Neural cell (in vitro differentiated cells): Measurements from ENCODE around the gene ARHGEF37. TPM values are rescaled to one million over a fixed set of nuclear protein-coding genes. Genes with fewer than 3 reads are reported as not detected.

Source experiments
- H2AFZ ChIP-seq: fragments of 200-600, 300-800 bp; sonication (generic), shearing (Covaris generic); 2 replicates; pipeline ENCODE4 v1.6.0; 2014; ENCODE audit warnings: low read depth, mild to moderate bottlenecking, antibody characterized with exemption, low read length, moderate library complexity
- H3F3A ChIP-seq: fragments of 200-600 bp; shearing (Covaris generic); 2 replicates; pipeline ENCODE4 v1.6.1; 2016; ENCODE audit warnings: mild to moderate bottlenecking, moderate library complexity, mixed read lengths, antibody characterized with exemption, low read length; ENCODE audit not compliant: insufficient read depth, poor library complexity, severe bottlenecking
- H3K27ac ChIP-seq: fragments of 200-600, 300-800 bp; sonication (generic), shearing (Covaris generic); 2 replicates; pipeline ENCODE4 v1.5.1; 2014; ENCODE audit warnings: mild to moderate bottlenecking, low read length, moderate library complexity
- H3K27me3 ChIP-seq: fragments of 300-800, 200-600 bp; sonication (generic), shearing (Covaris generic); 2 replicates; pipeline ENCODE4 v1.6.0; 2014; ENCODE audit warnings: mild to moderate bottlenecking, low read depth, low read length, moderate library complexity; ENCODE audit not compliant: insufficient read depth
- H3K36me3 ChIP-seq: fragments of 300-800, 200-600 bp; sonication (generic), shearing (Covaris generic); 2 replicates; pipeline ENCODE4 v1.5.1; 2014; ENCODE audit warnings: mild to moderate bottlenecking, antibody characterized with exemption, low read length, moderate library complexity; ENCODE audit not compliant: insufficient read depth
- H3K4me2 ChIP-seq: fragments of 300-800, 200-600 bp; sonication (generic), shearing (Covaris generic); 2 replicates; pipeline ENCODE4 v1.6.0; 2014; ENCODE audit warnings: mild to moderate bottlenecking, low read length
- H3K4me3 ChIP-seq: fragments of 300-800, 200-600 bp; sonication (generic), shearing (Covaris generic); 2 replicates; pipeline ENCODE4 v1.5.1; 2014; ENCODE audit warnings: mild to moderate bottlenecking, low read length, moderate library complexity
- H3K79me2 ChIP-seq: fragments of 200-600 bp; shearing (Covaris generic); replicated peaks from 2 replicates; pipeline ENCODE4 v1.6.0; 2014; ENCODE audit warnings: mild to moderate bottlenecking, low read length, moderate library complexity; ENCODE audit not compliant: insufficient read depth
- H3K9ac ChIP-seq: fragments of 300-800, 200-600 bp; sonication (generic), shearing (Covaris generic); 2 replicates; pipeline ENCODE4 v1.6.1; 2016; ENCODE audit warnings: mild to moderate bottlenecking, low read length, mixed read lengths
- H3K9me2 ChIP-seq: fragments of 200-600 bp; shearing (Covaris generic); 2 replicates; pipeline ENCODE4 v1.6.1; 2016; ENCODE audit warnings: mild to moderate bottlenecking, low read length, mixed read lengths; ENCODE audit not compliant: insufficient read depth
- H3K9me3 ChIP-seq: fragments of 200-600, 300-800 bp; sonication (generic), shearing (Covaris generic); 2 replicates; pipeline ENCODE4 v1.6.1; 2016; ENCODE audit warnings: mild to moderate bottlenecking, mixed run types, low read length, moderate library complexity, mixed read lengths
- H4K20me1 ChIP-seq: fragments of 200-600 bp; shearing (Covaris generic); 2 replicates; pipeline ENCODE4 v1.6.1; 2016; ENCODE audit warnings: mild to moderate bottlenecking, mixed run types; ENCODE audit not compliant: insufficient read depth
- EP300 ChIP-seq: fragments of 450-650 bp; conservative IDR thresholded peaks from 2 replicates; pipeline ENCODE4 v1.6.1; 2014; ENCODE audit warnings: antibody characterized with exemption, mild to moderate bottlenecking, moderate library complexity; ENCODE audit not compliant: poor library complexity, severe bottlenecking
- EZH2 ChIP-seq: fragments of 200-600, 300-800 bp; shearing (Covaris generic), sonication (generic); IDR thresholded peaks from 2 replicates; pipeline ENCODE4 v1.6.1; 2014; ENCODE audit warnings: antibody characterized with exemption, low read length, borderline replicate concordance, mild to moderate bottlenecking; ENCODE audit not compliant: insufficient read depth, poor library complexity, severe bottlenecking
- MXI1 ChIP-seq: fragments of 450-650 bp; conservative IDR thresholded peaks from 2 replicates; pipeline ENCODE4 v1.6.1; 2014; ENCODE audit warnings: antibody characterized with exemption, mild to moderate bottlenecking; ENCODE audit not compliant: poor library complexity, severe bottlenecking
- POLR2AphosphoS5 ChIP-seq: IDR thresholded peaks from 2 replicates; pipeline ENCODE4 v1.6.1; 2012
- RAD21 ChIP-seq: fragments of 450-650 bp; conservative IDR thresholded peaks from 2 replicates; pipeline ENCODE4 v1.6.1; 2014; ENCODE audit warnings: antibody characterized with exemption, mild to moderate bottlenecking, moderate library complexity
- SMC3 ChIP-seq: fragments of 450-650 bp; conservative IDR thresholded peaks from 2 replicates; pipeline ENCODE4 v1.6.1; 2014; ENCODE audit warnings: antibody characterized with exemption, mild to moderate bottlenecking, moderate library complexity; ENCODE audit not compliant: poor library complexity
- TAF1 ChIP-seq: IDR thresholded peaks from 2 replicates; pipeline ENCODE4 v1.6.1; 2012; ENCODE audit warnings: low read depth
- polyA plus RNA-seq: library from polyadenylated mRNA; depleted of rRNA; stranded (reverse); fragments of >200 nt; gene quantifications from 2 replicates; pipeline ENCODE4 v1.2.3, GENCODE V29; 2014
- TF ChIP-seq, protein P1 (sequence below): fragments of 450-650 bp; IDR thresholded peaks from 2 replicates; pipeline ENCODE4 v1.5.1; 2014; ENCODE audit warnings: antibody characterized with exemption, mild to moderate bottlenecking, moderate library complexity; ENCODE audit not compliant: poor library complexity, severe bottlenecking
- TF ChIP-seq, protein P2 (sequence below): IDR thresholded peaks from 2 replicates; pipeline ENCODE4 v1.6.1; 2012; ENCODE audit warnings: borderline replicate concordance

ARHGEF37 gene
- polyA plus RNA-seq, 1 donor from 2014 or later: 0.53 TPM

DNA sequence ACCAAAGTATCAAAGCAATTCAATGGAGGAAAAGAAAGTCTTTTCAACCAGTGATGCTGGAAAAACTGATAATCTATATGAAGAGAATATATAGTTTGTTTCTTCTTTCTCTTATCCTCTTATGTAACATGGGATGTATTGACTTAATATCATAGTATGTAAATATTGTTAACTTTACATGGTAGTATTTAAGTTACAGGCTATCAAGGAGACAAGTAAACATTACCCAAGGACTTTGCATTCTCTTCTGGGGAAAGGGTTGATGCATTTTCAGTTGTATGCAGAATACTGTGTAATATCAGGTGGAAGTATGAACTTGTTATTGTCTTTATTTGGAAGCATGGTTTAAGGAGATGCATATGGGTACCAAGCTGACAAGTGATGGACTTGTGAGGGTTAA lies 9.1 kb upstream of the ARHGEF37 start:
- no peak overlapping the region for H3K4me3 ChIP-seq
- H3K36me3 ChIP-seq: no peaks in the 10 kb centered on the region
- no peaks in the 10 kb centered on the region for H3K27me3 ChIP-seq
- H3K4me2 ChIP-seq: no peak overlapping the region
- H3K9me3 ChIP-seq: no peaks in the 10 kb centered on the region
- H3K79me2 ChIP-seq: no peaks in the 10 kb centered on the region
- H3K27ac ChIP-seq: no peak overlapping the region
- TF ChIP-seq EZH2 (no peak), EP300 (no peak), SMC3 (no peak), RAD21 (no peak), TAF1 (no peak), MXI1 (no peak), POLR2AphosphoS5 (no peak)
- TF ChIP-seq, protein P1, sequence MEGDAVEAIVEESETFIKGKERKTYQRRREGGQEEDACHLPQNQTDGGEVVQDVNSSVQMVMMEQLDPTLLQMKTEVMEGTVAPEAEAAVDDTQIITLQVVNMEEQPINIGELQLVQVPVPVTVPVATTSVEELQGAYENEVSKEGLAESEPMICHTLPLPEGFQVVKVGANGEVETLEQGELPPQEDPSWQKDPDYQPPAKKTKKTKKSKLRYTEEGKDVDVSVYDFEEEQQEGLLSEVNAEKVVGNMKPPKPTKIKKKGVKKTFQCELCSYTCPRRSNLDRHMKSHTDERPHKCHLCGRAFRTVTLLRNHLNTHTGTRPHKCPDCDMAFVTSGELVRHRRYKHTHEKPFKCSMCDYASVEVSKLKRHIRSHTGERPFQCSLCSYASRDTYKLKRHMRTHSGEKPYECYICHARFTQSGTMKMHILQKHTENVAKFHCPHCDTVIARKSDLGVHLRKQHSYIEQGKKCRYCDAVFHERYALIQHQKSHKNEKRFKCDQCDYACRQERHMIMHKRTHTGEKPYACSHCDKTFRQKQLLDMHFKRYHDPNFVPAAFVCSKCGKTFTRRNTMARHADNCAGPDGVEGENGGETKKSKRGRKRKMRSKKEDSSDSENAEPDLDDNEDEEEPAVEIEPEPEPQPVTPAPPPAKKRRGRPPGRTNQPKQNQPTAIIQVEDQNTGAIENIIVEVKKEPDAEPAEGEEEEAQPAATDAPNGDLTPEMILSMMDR: no peak
- TF ChIP-seq, protein P2, sequence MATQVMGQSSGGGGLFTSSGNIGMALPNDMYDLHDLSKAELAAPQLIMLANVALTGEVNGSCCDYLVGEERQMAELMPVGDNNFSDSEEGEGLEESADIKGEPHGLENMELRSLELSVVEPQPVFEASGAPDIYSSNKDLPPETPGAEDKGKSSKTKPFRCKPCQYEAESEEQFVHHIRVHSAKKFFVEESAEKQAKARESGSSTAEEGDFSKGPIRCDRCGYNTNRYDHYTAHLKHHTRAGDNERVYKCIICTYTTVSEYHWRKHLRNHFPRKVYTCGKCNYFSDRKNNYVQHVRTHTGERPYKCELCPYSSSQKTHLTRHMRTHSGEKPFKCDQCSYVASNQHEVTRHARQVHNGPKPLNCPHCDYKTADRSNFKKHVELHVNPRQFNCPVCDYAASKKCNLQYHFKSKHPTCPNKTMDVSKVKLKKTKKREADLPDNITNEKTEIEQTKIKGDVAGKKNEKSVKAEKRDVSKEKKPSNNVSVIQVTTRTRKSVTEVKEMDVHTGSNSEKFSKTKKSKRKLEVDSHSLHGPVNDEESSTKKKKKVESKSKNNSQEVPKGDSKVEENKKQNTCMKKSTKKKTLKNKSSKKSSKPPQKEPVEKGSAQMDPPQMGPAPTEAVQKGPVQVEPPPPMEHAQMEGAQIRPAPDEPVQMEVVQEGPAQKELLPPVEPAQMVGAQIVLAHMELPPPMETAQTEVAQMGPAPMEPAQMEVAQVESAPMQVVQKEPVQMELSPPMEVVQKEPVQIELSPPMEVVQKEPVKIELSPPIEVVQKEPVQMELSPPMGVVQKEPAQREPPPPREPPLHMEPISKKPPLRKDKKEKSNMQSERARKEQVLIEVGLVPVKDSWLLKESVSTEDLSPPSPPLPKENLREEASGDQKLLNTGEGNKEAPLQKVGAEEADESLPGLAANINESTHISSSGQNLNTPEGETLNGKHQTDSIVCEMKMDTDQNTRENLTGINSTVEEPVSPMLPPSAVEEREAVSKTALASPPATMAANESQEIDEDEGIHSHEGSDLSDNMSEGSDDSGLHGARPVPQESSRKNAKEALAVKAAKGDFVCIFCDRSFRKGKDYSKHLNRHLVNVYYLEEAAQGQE: no peak
- H2AFZ ChIP-seq: no peak overlapping the region
- H3K9ac ChIP-seq: no peak overlapping the region
- no peaks in the 10 kb centered on the region for H3K9me2 ChIP-seq
- no peaks in the 10 kb centered on the region for H3F3A ChIP-seq
- H4K20me1 ChIP-seq: no peaks in the 10 kb centered on the region

DNA sequence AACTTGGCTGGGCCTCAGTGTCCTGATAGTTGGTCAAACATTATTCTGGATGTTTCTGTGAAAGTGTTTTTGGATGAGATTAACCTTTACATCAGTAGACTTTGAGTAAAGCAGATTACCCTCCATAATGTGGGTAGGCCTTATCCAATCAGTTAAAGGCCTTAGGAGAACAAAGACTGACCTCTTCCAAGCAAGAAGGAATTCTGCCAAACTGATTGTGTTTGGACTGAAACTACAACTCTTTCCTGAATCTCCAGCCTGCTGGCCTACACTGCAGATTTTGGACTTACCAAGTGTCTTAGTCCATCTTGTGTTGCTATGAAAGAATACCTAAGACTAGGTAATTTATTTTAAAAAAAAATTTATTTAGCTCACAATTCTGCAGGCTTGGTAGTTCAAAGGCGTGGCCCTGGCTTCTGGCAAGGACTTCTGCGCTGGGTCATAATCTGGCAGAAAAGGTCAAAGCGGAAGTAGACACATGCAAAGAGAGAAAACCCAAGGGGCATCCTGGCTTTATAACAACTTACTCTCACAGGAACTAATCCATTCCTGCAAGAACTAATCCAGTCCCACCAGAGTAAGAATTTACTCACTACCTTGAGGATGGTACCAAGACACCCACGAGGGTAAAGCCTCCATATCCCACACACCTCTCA lies 8.6 kb upstream of the ARHGEF37 start:
- no peaks in the 10 kb centered on the region for H3K9me2 ChIP-seq
- no peak overlapping the region for H2AFZ ChIP-seq
- no peaks in the 10 kb centered on the region for H3K9me3 ChIP-seq
- no peak overlapping the region for H3K27ac ChIP-seq
- H3F3A ChIP-seq: no peaks in the 10 kb centered on the region
- H3K4me3 ChIP-seq: no peak overlapping the region
- no peaks in the 10 kb centered on the region for H3K27me3 ChIP-seq
- no peak overlapping the region for H3K4me2 ChIP-seq
- H3K79me2 ChIP-seq: no peaks in the 10 kb centered on the region
- TF ChIP-seq SMC3 (no peak), RAD21 (no peak), TAF1 (no peak), EP300 (no peak), POLR2AphosphoS5 (no peak), MXI1 (no peak)
- TF ChIP-seq, protein P2: no peak
- TF ChIP-seq, protein P1: no peak
- no peak overlapping the region for H3K9ac ChIP-seq
- no peaks in the 10 kb centered on the region for H3K36me3 ChIP-seq
- no peaks in the 10 kb centered on the region for H4K20me1 ChIP-seq
